ENCODE data around the gene MYO10.

MYO10 gene

DNA sequence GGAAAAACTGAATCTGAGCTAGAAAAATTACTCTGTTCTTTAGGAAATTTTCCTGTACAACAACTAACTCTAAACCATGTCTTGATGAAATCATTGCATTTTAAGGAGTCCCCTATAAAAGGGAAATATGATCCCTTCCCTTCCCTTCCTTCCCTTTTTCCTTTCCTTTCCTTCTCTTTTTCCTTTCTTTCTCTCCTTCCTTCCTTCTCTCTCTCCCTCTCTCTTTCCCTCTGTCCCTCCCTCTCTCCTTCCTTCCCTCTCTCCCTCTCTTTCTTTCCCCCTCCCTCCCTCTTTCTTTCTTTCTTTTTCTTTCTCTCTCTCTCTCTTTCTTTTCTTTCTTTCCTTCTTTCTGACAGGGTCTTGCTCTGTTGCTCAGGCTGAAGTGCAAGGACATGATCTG lies 42.2 kb upstream of the MYO10 start:
- peaks cover 3% of the 10 kb centered on the region for H3K27me3 Mint-ChIP-seq (ENCODE audit: low read depth, poor library complexity)
- DNase-seq: no peak
- peaks cover 7% of the 10 kb centered on the region for H3K9me3 Mint-ChIP-seq
- H3K36me3 Mint-ChIP-seq (ENCODE audit: low read depth): no peaks in the 10 kb centered on the region
- TF ChIP-seq, protein P1, sequence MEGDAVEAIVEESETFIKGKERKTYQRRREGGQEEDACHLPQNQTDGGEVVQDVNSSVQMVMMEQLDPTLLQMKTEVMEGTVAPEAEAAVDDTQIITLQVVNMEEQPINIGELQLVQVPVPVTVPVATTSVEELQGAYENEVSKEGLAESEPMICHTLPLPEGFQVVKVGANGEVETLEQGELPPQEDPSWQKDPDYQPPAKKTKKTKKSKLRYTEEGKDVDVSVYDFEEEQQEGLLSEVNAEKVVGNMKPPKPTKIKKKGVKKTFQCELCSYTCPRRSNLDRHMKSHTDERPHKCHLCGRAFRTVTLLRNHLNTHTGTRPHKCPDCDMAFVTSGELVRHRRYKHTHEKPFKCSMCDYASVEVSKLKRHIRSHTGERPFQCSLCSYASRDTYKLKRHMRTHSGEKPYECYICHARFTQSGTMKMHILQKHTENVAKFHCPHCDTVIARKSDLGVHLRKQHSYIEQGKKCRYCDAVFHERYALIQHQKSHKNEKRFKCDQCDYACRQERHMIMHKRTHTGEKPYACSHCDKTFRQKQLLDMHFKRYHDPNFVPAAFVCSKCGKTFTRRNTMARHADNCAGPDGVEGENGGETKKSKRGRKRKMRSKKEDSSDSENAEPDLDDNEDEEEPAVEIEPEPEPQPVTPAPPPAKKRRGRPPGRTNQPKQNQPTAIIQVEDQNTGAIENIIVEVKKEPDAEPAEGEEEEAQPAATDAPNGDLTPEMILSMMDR (IDR thresholded peaks at IDR 0.05): no peak
- H3K4me1 Mint-ChIP-seq: peaks cover 21% of the 10 kb centered on the region
- H3K27ac Mint-ChIP-seq: no peak overlapping the region
- H3K4me3 Mint-ChIP-seq: no peak overlapping the region

DNA sequence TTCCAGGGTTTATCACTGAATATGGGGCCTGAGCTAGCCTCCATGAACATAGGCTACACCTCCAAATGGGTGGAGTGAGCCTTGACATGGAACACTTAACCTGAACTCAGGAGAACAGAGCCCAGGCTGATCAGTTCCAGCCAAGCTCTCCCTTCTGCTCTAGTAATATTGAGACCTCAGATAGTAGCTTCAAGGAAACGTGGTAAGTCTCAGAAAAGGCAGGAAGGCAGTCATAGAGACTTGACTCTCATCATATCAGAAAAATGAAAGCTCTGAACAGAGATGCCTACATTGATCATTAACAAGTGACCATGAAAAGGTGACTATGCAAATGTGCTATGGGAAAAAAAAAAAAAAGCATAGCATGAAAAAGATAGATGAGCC lies 40.5 kb upstream of the MYO10 start:
- Mint-ChIP-seq H3K27me3 (ENCODE audit: low read depth, poor library complexity) (peaks cover 3% of the 10 kb centered on the region), H3K9me3 (peaks cover 7% of the 10 kb centered on the region), H3K27ac (no peak overlapping the region), H3K36me3 (ENCODE audit: low read depth) (no peaks in the 10 kb centered on the region), H3K4me3 (no peak overlapping the region), H3K4me1 (peaks cover 27% of the 10 kb centered on the region)
- TF ChIP-seq, protein P1 (IDR thresholded peaks at IDR 0.05): no peak
- DNase-seq: no peak

DNA sequence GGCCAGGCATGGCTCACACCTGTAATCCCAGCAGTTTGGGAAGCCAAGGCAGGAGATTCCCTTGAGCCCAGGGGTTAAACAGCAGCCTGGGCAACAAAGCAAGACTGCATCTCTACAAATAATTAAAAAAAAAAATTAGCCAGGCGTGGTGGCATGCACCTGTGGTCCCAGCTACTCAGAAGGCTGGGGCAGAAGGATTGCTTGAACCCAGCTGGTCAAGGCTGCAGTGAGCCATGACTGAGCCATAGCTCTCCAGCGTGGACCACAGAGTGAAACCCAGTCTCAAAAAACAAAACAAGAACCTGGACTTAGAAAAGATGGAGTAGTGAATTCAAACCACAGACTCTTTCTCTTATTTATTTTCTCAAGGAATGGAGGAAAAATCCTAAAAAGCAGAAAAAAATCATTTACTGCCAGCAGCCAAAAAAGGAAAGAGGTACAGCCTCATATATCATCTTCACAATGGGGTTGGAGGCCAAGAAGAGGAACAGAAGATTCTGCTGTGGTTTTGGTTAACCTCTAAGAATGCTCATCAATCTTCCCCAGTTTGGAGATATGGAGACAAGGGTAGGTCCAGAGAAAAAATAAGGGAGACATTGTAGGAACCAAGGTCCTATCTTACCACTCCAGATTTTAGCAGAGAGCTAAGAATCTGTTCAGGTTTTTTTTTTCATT lies 40.0 kb upstream of the MYO10 start:
- H3K4me1 Mint-ChIP-seq: peaks cover 26% of the 10 kb centered on the region
- DNase-seq: no peak
- no peaks in the 10 kb centered on the region for H3K36me3 Mint-ChIP-seq (ENCODE audit: low read depth)
- peaks cover 7% of the 10 kb centered on the region for H3K9me3 Mint-ChIP-seq
- H3K27me3 Mint-ChIP-seq (ENCODE audit: low read depth, poor library complexity): peaks cover 3% of the 10 kb centered on the region
- no peak overlapping the region for H3K4me3 Mint-ChIP-seq
- TF ChIP-seq, protein P1 (IDR thresholded peaks at IDR 0.05): no peak
- H3K27ac Mint-ChIP-seq: no peak overlapping the region

DNA sequence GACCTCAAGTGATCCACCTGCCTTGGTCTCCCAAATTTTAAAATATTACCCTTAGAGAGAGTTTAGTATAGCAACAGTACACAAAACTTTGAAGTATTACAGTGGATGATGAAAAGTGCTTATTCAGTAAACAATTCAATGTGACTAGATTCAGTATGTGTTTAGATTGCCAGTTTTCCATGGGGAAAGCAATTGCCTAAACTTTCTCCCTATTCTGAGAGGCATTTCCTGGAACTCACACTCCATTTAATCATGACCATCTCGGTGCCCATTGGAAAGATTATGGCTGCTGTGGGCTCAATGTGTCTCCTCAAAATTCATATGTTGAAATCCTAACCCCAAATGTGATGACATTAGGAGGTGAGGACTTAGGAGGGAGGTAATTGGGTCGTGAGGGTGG lies 38.9 kb upstream of the MYO10 start:
- no peak for DNase-seq
- peaks cover 32% of the 10 kb centered on the region for H3K4me1 Mint-ChIP-seq
- H3K27me3 Mint-ChIP-seq (ENCODE audit: low read depth, poor library complexity): peaks cover 3% of the 10 kb centered on the region
- H3K9me3 Mint-ChIP-seq: peaks cover 7% of the 10 kb centered on the region
- no peak overlapping the region for H3K4me3 Mint-ChIP-seq
- TF ChIP-seq, protein P1 (IDR thresholded peaks at IDR 0.05): no peak
- no peaks in the 10 kb centered on the region for H3K36me3 Mint-ChIP-seq (ENCODE audit: low read depth)
- no peak overlapping the region for H3K27ac Mint-ChIP-seq

DNA sequence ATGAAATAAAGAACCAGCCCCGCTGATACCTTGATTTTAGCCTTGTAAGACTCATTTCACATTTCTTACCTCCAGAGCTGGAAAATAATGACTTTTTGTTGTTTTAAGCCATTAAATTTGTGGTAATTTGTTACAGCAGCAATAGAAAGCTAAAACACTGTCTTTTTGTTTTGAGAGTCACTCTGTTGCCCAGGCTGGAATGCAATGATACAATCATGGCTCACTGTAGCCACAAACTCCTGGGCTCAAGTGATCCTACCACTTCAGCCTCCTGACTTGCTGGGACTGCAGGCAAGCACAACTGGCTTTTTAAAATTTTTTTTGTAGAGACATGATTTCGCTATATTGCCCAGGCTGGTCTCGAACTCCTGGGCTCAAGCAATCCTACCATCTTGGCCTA lies 34.7 kb upstream of the MYO10 start:
- H3K4me3 Mint-ChIP-seq: no peak overlapping the region
- TF ChIP-seq, protein P1 (IDR thresholded peaks at IDR 0.05): no peak
- H3K4me1 Mint-ChIP-seq: peaks cover 37% of the 10 kb centered on the region
- no peaks in the 10 kb centered on the region for H3K27me3 Mint-ChIP-seq (ENCODE audit: low read depth, poor library complexity)
- no peak overlapping the region for H3K27ac Mint-ChIP-seq
- no peaks in the 10 kb centered on the region for H3K36me3 Mint-ChIP-seq (ENCODE audit: low read depth)
- no peak for DNase-seq
- peaks cover 3% of the 10 kb centered on the region for H3K9me3 Mint-ChIP-seq

DNA sequence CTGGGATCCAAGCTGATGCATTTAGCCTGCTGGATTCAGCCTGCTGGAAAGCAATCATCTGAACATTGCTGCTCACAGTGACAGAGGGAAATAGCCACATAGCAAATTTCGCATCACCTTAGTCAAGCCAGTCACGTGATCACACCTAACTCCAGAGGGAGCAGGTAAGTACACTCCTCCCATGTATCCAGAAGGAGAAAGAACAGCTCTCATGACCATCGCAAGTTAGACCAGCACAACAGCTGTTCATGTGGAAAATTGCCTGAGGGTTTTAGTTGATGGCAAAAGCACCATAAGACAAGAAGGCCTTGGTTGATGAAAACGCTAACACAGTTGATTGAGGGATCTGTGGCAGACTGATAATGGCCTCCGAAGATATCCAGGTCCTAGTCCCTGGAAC lies 34.2 kb upstream of the MYO10 start:
- H3K9me3 Mint-ChIP-seq: peaks cover 3% of the 10 kb centered on the region
- H3K27me3 Mint-ChIP-seq (ENCODE audit: low read depth, poor library complexity): no peaks in the 10 kb centered on the region
- no peak overlapping the region for H3K4me3 Mint-ChIP-seq
- TF ChIP-seq, protein P1 (IDR thresholded peaks at IDR 0.05): no peak
- H3K27ac Mint-ChIP-seq: no peak overlapping the region
- peaks cover 43% of the 10 kb centered on the region for H3K4me1 Mint-ChIP-seq
- DNase-seq: no peak
- H3K36me3 Mint-ChIP-seq (ENCODE audit: low read depth): no peaks in the 10 kb centered on the region
